NCI-H1048 (cell line): Measurements from ENCODE around the gene LRRC3C.

Experiments used
- DNase-seq: peaks from one replicate; lab custom pipeline; 2025; lab: John Stamatoyannopoulos, UW

Gene LRRC3C

GRCh38 chr17:39923836-39924690 lies 3.5 kb upstream of the LRRC3C start:
- DNase-seq = no peak

- no peak for DNase-seq
Measured at GRCh38 chr17:39924691-39925055, 2.9 kb upstream of the LRRC3C start.

- DNase-seq = no peak
Measured at GRCh38 chr17:39925282-39926134, 2.0 kb upstream of the LRRC3C start.

GRCh38 chr17:39926135-39926587 lies 1.4 kb upstream of the LRRC3C start:
- DNase-seq = no peak

- no peak for DNase-seq
Measured at GRCh38 chr17:39926588-39927100, 888 bp upstream of the LRRC3C start.

GRCh38 chr17:39927929-39928857 lies 661 bp downstream of the LRRC3C start:
- DNase-seq = no peak

- DNase-seq = no peak
Measured at GRCh38 chr17:39928858-39929645, 1.5 kb downstream of the LRRC3C start.

- DNase-seq = no peak
Measured at GRCh38 chr17:39929646-39930407, 2.3 kb downstream of the LRRC3C start.

GRCh38 chr17:39933912-39934311 lies 6.4 kb downstream of the LRRC3C start:
- no peak for DNase-seq

- DNase-seq = no peak
Measured at GRCh38 chr17:39934324-39934723, 6.8 kb downstream of the LRRC3C start.

- DNase-seq = no peak
Measured at GRCh38 chr17:39935909-39936308, 8.4 kb downstream of the LRRC3C start.

GRCh38 chr17:39937447-39937846 lies 9.9 kb downstream of the LRRC3C start:
- no peak for DNase-seq

- no peak for DNase-seq
Measured at GRCh38 chr17:39938140-39938869, 10.8 kb downstream of the LRRC3C start.

GRCh38 chr17:39939106-39939505 lies 11.6 kb downstream of the LRRC3C start:
- no peak for DNase-seq

- DNase-seq = no peak
Measured at GRCh38 chr17:39939588-39940419, 12.3 kb downstream of the LRRC3C start.

- no peak for DNase-seq
Measured at GRCh38 chr17:39943702-39944392, 16.3 kb downstream of the LRRC3C start.

- DNase-seq = no peak
Measured at GRCh38 chr17:39944393-39944711, 16.8 kb downstream of the LRRC3C start.
